Right renal cortex interstitium (tissue), 3 donors: ENCODE measurements around the gene C11orf87. TPM values are rescaled to one million over a fixed set of nuclear protein-coding genes. Genes with fewer than 3 reads are reported as not detected.

Experiments
- DNase-seq, 3 donors: peaks; one replicate each; pipeline ENCODE4 v3.0.0-alpha.2; 2013; ENCODE audit warnings: low read depth in 3 of 3, low spot score in 2 of 3
- polyA plus RNA-seq, 3 donors: library from polyadenylated mRNA; unstranded; fragments of 120-200 nt; gene quantifications; one replicate each; pipeline ENCODE4 v1.2.1, GENCODE V29; 2013; ENCODE audit not compliant: insufficient read length in 3 of 3

C11orf87 gene
- polyA plus RNA-seq, 3 donors, result 0.19 to 0.32 (median 0.21) TPM

- no peak for DNase-seq
Measured at GRCh38 chr11:109435121-109435742, 13.2 kb downstream of the C11orf87 start.

DNA sequence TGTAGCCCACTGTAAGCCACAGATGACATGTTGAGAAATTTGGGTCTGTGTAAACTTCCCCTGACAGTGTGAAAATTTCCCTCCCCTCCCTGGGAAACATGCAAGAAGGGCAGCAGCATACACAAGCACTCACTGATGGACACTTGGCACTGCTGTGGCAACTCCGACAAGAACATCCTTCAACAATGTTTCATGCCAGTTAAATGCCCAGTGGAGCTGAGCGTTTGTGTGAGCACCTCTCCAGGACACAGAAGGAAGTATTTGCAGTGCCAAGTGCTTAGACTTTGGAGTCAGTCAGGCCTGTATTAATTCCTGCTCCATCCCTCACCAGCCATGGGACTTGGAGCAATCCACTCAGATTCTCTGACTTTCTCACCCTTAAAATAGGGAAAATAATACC, 17.7 kb downstream of the C11orf87 start:
- no peak for DNase-seq

DNA sequence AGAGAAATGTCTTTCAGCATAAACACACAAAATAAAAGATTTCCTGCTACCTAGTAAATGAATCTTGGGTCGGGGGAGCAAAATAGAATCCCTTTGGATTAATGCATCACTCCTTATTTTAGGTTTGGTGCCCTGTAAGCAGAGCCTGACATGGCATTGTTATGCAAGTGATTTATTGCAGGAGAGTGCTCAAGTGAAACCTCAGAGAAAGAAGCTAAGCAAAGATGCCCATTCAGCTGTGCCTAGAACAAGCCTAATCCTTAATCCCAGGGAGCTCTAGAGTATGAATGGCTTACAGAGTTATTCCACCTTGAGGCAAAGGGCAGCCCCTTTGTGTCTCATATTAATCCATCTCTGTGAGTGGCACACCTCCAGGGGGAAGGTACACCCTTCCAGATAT, 21.1 kb downstream of the C11orf87 start:
- no peak for DNase-seq

DNA sequence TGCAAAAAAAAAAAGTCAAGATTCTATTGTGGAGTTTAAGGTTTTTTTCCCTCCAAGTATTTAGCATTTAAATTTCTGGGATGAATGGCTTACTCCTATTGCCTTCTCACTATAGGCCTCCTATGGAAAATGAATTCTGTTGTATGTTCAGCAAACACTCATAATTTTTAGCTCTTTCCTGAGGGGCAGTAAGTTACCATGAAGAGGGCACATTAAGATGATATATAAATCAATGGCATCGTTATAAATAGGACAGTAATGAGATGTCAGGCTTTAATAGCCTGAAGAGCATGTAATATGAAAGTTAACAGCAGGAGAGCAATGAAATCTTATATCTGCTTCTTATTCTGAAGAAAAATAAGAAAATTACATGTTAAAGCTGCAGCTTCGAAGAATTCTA, 32.9 kb downstream of the C11orf87 start:
- no peak for DNase-seq
